BJ (cell line): ENCODE results near the gene LRRC25. TPM values are rescaled to one million over a fixed set of nuclear protein-coding genes. Genes with fewer than 3 reads are reported as not detected.

Experiments
- CTCF ChIA-PET: fragments of 350-600 bp; formaldehyde crosslinking; extraction: SDS; loops from one replicate; lab custom pipeline; 2021; ENCODE audit warnings: antibody characterized with exemption, inconsistent platforms; lab: Yijun Ruan, JAX
- POLR2A ChIA-PET: fragments of 300-600 bp; sonication (Branson Sonifier 250); formaldehyde crosslinking; extraction: SDS; loops from one replicate; lab custom pipeline; 2021; ENCODE audit warnings: antibody characterized with exemption; lab: Charles Lee
- DNase-seq: peaks from one replicate; pipeline ENCODE4 v3.0.0-alpha.2; 2011; ENCODE audit warnings: low read depth
- H3K27me3 ChIP-seq: 2 replicates; pipeline ENCODE4 v1.6.0; 2011; ENCODE audit warnings: low read length; ENCODE audit not compliant: control insufficient read depth, insufficient read depth
- H3K36me3 ChIP-seq: 2 replicates; pipeline ENCODE4 v1.5.1; 2011; ENCODE audit warnings: low read length; ENCODE audit not compliant: control insufficient read depth, insufficient read depth
- H3K4me3 ChIP-seq: 2 replicates; pipeline ENCODE4 v1.5.1; 2011; ENCODE audit warnings: low read depth, mild to moderate bottlenecking, control low read depth, low read length
- polyA plus RNA-seq: library from polyadenylated mRNA; depleted of rRNA; stranded (reverse); fragments of >200 nt; gene quantifications from 2 replicates; pipeline ENCODE4 v1.2.3, GENCODE V29; 2011
- TF ChIP-seq, protein P1 (sequence below): IDR thresholded peaks from 2 replicates; pipeline ENCODE4 v1.5.1; 2011; ENCODE audit warnings: low read depth, mild to moderate bottlenecking, control low read depth, inconsistent platforms, low read length, moderate library complexity; ENCODE audit not compliant: insufficient read depth

Gene LRRC25
- polyA plus RNA-seq, 1 experiment: 0.06 TPM

- DNase-seq: no peak
- TF ChIP-seq, protein P1, sequence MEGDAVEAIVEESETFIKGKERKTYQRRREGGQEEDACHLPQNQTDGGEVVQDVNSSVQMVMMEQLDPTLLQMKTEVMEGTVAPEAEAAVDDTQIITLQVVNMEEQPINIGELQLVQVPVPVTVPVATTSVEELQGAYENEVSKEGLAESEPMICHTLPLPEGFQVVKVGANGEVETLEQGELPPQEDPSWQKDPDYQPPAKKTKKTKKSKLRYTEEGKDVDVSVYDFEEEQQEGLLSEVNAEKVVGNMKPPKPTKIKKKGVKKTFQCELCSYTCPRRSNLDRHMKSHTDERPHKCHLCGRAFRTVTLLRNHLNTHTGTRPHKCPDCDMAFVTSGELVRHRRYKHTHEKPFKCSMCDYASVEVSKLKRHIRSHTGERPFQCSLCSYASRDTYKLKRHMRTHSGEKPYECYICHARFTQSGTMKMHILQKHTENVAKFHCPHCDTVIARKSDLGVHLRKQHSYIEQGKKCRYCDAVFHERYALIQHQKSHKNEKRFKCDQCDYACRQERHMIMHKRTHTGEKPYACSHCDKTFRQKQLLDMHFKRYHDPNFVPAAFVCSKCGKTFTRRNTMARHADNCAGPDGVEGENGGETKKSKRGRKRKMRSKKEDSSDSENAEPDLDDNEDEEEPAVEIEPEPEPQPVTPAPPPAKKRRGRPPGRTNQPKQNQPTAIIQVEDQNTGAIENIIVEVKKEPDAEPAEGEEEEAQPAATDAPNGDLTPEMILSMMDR: no peak
- Histone ChIP-seq H3K27me3 (no peaks in the 10 kb centered on the region), H3K36me3 (peaks cover 15% of the 10 kb centered on the region), H3K4me3 (peak overlapping the region; percentile 39)
- CTCF ChIA-PET: interaction anchor here (0.6 to 1.9 kb wide), 4 partner anchors 10 to 161 kb away, joined by 3 to 4 read pairs (median 3); partner anchors contain the start of gene SSBP4
- POLR2A ChIA-PET: interaction anchor here (0.6 kb wide), 1 partner anchor 28 kb away, joined by 6 read pairs; no protein-coding TSS in a partner anchor
Observed at GRCh38 chr19:18428787-18429674, 31.6 kb upstream of the LRRC25 start.

GRCh38 chr19:18428173-18428786, 30.9 kb upstream of the LRRC25 start:
- ChIA-PET CTCF (interaction anchor here (1.1 to 1.9 kb wide), 3 partner anchors 10 to 41 kb away, joined by 3 to 4 read pairs (median 3); partner anchors contain the start of gene SSBP4), POLR2A (interaction anchor here (0.6 kb wide), 1 partner anchor 29 kb away, joined by 6 read pairs; no protein-coding TSS in a partner anchor)
- TF ChIP-seq, protein P1: no peak
- no peaks in the 10 kb centered on the region for H3K27me3 ChIP-seq
- DNase-seq: no peak
- no peak overlapping the region for H3K4me3 ChIP-seq
- peaks cover 15% of the 10 kb centered on the region for H3K36me3 ChIP-seq

DNA sequence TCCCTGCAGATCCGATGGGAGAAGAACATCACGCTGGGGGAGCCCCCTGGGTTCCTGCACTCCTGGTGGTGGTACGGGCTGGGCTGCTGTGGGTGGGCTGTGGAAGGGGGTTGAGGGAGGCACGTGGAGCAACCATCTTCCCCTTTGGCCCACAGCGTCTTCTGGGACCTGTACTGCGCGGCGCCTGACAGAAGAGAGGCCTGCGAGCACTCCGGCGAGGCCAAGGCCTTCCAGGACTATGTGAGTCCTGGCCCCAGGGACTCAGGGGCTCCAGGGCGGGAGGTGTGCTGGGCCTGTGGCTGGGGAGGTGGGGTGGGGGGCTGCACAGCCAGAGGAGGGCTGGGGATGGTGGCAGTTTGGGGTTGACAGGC, 30.3 kb upstream of the LRRC25 start:
- H3K4me3 ChIP-seq: no peak overlapping the region
- POLR2A ChIA-PET: no interaction called here
- H3K27me3 ChIP-seq: no peaks in the 10 kb centered on the region
- CTCF ChIA-PET: interaction anchor here (1.1 to 1.9 kb wide), 2 partner anchors 9 to 11 kb away, joined by 3 to 4 read pairs; partner anchors contain the start of gene SSBP4
- TF ChIP-seq, protein P1: no peak
- DNase-seq: no peak
- H3K36me3 ChIP-seq: peaks cover 13% of the 10 kb centered on the region

- ChIA-PET CTCF (interaction anchor here (1.1 to 1.9 kb wide), 3 partner anchors 8 to 223 kb away, joined by 3 to 4 read pairs (median 3); partner anchors contain the start of genes RAB3A and SSBP4), POLR2A (no interaction called here)
Observed at GRCh38 chr19:18427080-18427742, 29.8 kb upstream of the LRRC25 start.

More at GRCh38 chr19:18427080-18427742, 29.8 kb upstream of the LRRC25 start:
- H3K4me3 ChIP-seq: no peak overlapping the region
- DNase-seq: no peak
- peaks cover 13% of the 10 kb centered on the region for H3K36me3 ChIP-seq
- TF ChIP-seq, protein P1: no peak
- H3K27me3 ChIP-seq: no peaks in the 10 kb centered on the region
